PFSK-1 (cell line): ENCODE data around the gene PDGFRB.

Experiments used
- FOXP2 ChIP-seq: optimal IDR thresholded peaks from 2 replicates; pipeline ENCODE3; 2011; ENCODE audit warnings: borderline replicate concordance, control low read depth, inconsistent platforms; ENCODE audit not compliant: insufficient read depth; ENCODE audit errors: extremely low read length, extremely low read depth
- POLR2AphosphoS5 ChIP-seq: IDR thresholded peaks from 2 replicates; pipeline ENCODE4 v1.6.1; 2012; ENCODE audit warnings: low read depth, mild to moderate bottlenecking, control low read depth, low read length, moderate library complexity
- SIN3A ChIP-seq: IDR thresholded peaks from 2 replicates; pipeline ENCODE4 v1.6.1; 2012; ENCODE audit warnings: mild to moderate bottlenecking, low read length, moderate library complexity, borderline replicate concordance; ENCODE audit not compliant: insufficient read depth
- TAF1 ChIP-seq: IDR thresholded peaks from 2 replicates; pipeline ENCODE4 v1.6.1; 2012; ENCODE audit warnings: low read length, control low read depth, borderline replicate concordance; ENCODE audit not compliant: insufficient read depth
- TF ChIP-seq, protein P1 (sequence below), 2 experiments: IDR thresholded peaks; 2 replicates each; pipeline versions ENCODE4 v1.6.1 to v1.8.0; 2011 to 2012; ENCODE audit warnings: low read depth in 2 of 2, low read length in 2 of 2, control low read depth in 1 of 2, inconsistent platforms in 1 of 2, mild to moderate bottlenecking in 1 of 2, moderate library complexity in 1 of 2; ENCODE audit not compliant: insufficient read depth in 1 of 2

PDGFRB gene

DNA sequence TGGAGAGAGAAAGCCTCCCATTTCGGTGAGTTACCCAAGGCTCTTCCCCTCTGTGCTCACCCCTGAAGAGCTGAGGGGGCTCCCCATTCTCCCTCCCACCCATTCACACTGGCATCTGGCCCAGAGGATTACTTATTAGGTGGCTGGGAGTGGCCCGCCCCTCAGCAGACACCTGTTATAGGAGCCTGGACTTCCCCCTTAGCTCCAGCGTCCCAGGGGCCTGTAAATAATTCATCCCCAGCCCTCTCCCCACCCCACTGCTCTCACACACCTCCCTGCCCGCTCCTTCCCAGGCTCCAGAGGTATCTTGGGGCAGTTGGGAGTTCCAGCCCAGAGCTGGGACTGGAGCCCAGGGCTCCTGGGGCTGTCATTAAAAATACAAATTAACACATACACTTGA is 22.6 kb upstream of the PDGFRB start:
- TF ChIP-seq POLR2AphosphoS5 = no peak
- TF ChIP-seq, protein P1, sequence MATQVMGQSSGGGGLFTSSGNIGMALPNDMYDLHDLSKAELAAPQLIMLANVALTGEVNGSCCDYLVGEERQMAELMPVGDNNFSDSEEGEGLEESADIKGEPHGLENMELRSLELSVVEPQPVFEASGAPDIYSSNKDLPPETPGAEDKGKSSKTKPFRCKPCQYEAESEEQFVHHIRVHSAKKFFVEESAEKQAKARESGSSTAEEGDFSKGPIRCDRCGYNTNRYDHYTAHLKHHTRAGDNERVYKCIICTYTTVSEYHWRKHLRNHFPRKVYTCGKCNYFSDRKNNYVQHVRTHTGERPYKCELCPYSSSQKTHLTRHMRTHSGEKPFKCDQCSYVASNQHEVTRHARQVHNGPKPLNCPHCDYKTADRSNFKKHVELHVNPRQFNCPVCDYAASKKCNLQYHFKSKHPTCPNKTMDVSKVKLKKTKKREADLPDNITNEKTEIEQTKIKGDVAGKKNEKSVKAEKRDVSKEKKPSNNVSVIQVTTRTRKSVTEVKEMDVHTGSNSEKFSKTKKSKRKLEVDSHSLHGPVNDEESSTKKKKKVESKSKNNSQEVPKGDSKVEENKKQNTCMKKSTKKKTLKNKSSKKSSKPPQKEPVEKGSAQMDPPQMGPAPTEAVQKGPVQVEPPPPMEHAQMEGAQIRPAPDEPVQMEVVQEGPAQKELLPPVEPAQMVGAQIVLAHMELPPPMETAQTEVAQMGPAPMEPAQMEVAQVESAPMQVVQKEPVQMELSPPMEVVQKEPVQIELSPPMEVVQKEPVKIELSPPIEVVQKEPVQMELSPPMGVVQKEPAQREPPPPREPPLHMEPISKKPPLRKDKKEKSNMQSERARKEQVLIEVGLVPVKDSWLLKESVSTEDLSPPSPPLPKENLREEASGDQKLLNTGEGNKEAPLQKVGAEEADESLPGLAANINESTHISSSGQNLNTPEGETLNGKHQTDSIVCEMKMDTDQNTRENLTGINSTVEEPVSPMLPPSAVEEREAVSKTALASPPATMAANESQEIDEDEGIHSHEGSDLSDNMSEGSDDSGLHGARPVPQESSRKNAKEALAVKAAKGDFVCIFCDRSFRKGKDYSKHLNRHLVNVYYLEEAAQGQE (IDR thresholded peaks at IDR 0.05; ENCODE audit: insufficient read depth in 1 of 2, low read depth in 2 of 2, low read length in 2 of 2) = no peak
- no peak for TF ChIP-seq SIN3A

DNA sequence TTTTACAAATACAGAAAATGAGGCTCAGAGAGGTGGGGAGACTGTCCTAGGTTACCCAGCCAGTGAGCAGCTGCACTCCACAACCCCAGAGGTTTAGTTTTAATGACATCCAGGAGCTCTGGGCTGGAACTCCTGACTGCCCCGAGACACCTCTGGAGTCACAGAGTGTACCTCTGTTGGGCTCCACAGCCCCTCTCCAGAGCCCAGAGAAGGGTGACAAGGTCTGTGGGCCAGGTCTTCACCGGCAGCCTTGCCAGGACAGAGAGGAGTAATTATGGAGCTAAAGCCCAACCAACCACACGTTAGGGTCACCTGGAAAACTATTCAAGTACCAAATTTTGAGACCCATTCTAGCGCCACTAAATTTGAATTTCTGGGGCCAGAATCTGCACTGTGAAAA is 22.1 kb upstream of the PDGFRB start:
- TF ChIP-seq FOXP2 = no peak
- TF ChIP-seq, protein P1 (IDR thresholded peaks at IDR 0.05; ENCODE audit: insufficient read depth in 1 of 2, low read depth in 2 of 2, low read length in 2 of 2) = no peak
- TF ChIP-seq SIN3A = no peak
- TF ChIP-seq TAF1 = no peak
- no peak for TF ChIP-seq POLR2AphosphoS5

DNA sequence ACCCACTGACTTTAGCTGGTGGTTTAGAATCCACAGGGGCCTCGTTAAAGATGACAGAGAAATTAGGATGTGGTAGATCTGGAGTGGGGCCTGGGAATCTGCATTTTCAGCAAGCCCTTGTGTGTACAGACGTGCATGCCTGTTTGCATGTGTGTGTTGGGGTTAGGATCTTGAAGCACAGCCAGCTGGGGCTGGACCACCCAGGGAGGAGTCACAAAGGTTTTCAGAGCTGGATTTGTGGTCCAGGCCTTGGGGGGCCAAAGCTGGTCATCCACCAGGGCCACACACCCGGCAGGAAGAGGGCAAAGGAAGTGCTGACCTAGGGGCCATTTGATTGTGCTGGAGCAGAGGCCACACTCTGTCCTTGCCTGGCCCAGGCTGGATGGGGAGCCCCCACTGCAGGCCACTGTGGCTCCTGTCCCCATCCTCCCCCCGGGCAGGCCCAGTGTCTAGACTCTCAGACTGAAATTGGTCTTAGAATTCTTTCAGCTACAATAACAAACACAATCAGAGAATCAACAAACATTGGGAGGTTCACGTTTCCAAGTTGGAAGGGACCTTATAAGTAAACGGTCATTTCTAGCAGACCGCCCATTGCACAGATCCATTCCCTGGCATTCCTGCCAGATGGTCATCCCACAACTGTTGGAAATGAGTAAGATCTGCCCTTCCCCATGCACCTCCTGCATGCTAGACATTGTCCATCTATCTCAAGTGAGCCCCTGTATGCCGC is 21.3 kb upstream of the PDGFRB start:
- TF ChIP-seq FOXP2 = no peak
- TF ChIP-seq TAF1 = no peak
- TF ChIP-seq SIN3A = no peak

DNA sequence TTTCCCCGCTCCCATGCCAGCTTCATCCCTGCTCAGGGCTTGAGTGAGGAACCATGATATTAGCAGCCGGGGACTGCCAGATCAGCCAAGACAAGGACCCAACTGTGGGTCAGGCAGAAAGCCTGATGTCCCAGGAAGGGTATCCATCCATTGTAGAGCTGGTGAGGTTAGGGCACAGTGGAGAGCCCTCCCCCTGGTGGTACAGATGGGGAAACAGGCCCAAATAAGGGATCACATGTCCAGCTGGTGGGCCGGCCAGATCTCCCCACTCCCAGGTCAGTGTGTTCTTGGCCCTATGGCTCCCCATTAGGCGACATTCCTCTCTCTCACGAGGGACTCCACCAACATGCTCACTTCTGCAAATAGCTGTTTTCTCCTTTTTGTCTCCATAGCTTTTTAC is 19.9 kb upstream of the PDGFRB start:
- TF ChIP-seq POLR2AphosphoS5 = no peak
- no peak for TF ChIP-seq SIN3A
- TF ChIP-seq, protein P1 (IDR thresholded peaks at IDR 0.05; ENCODE audit: insufficient read depth in 1 of 2, low read depth in 2 of 2, low read length in 2 of 2) = no peak

DNA sequence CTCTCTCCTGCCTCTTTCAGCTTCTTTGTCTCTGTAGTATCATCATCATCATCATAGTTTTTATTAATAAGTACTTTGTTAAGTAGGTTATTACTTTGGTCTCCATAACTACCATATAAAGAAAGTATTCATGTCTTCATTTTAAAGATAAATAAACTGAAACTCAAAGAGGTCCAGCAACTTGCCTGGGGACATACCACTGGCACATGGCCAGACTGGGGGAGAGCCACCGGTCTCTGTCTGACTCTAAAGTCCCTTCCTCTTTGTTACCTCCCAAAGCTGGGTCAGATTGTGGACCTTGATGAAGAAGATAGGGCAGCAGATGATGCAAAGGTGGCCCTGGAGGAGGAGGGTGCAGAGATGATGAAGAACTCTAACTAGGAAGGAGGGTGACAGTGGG is 19.4 kb upstream of the PDGFRB start:
- TF ChIP-seq, protein P1 (IDR thresholded peaks at IDR 0.05; ENCODE audit: insufficient read depth in 1 of 2, low read depth in 2 of 2, low read length in 2 of 2) = no peak
- no peak for TF ChIP-seq SIN3A
- no peak for TF ChIP-seq TAF1
- no peak for TF ChIP-seq FOXP2
- no peak for TF ChIP-seq POLR2AphosphoS5
